HL-60 (cell line): ENCODE data around the gene CCT5.

Experiments
- DNase-seq, 2 experiments: peaks; one replicate each; pipeline ENCODE4 v3.0.0-alpha.2; 2010 to 2020; ENCODE audit warnings: low read depth in 1 of 2, low spot score in 1 of 2
- H3K27ac ChIP-seq: fragments of 250-450 bp; sonication (Bioruptor Pico); replicated peaks from 2 replicates; pipeline ENCODE4 v1.5.1; 2020; ENCODE audit warnings: mild to moderate bottlenecking, moderate library complexity
- H3K27me3 ChIP-seq: fragments of 250-450 bp; sonication (Bioruptor Pico); 2 replicates; pipeline ENCODE4 v1.5.1; 2021; ENCODE audit warnings: mild to moderate bottlenecking, moderate library complexity; ENCODE audit not compliant: insufficient read depth, poor library complexity, severe bottlenecking
- H3K4me3 ChIP-seq: replicated peaks from 2 replicates; pipeline ENCODE4 v1.5.1; 2011; ENCODE audit warnings: mild to moderate bottlenecking, control low read depth, low read length; ENCODE audit not compliant: insufficient read depth
- GABPA ChIP-seq: IDR thresholded peaks from 2 replicates; pipeline ENCODE4 v1.6.1; 2012; ENCODE audit warnings: low read depth
- POLR2AphosphoS5 ChIP-seq: IDR thresholded peaks from 2 replicates; pipeline ENCODE4 v1.6.1; 2012; ENCODE audit warnings: low read depth
- REST ChIP-seq: IDR thresholded peaks from 2 replicates; pipeline ENCODE4 v1.6.1; 2012; ENCODE audit warnings: low read depth; ENCODE audit not compliant: insufficient replicate concordance
- SPI1 ChIP-seq: IDR thresholded peaks from 2 replicates; pipeline ENCODE4 v1.6.1; 2012; ENCODE audit warnings: low read depth, mild to moderate bottlenecking, borderline replicate concordance
- TF ChIP-seq, protein P1 (sequence below): IDR thresholded peaks from one replicate; pipeline ENCODE4 v1.5.1; 2011; ENCODE audit warnings: low read length, control low read depth, inconsistent platforms; ENCODE audit not compliant: insufficient read depth

The CCT5 gene

GRCh38 chr5:10290438-10290837 is 40.4 kb downstream of the CCT5 start:
- DNase-seq = no peak
- H3K4me3 ChIP-seq = no peak overlapping the region
- no peaks in the 10 kb centered on the region for H3K27me3 ChIP-seq
- no peak overlapping the region for H3K27ac ChIP-seq
- no peak for TF ChIP-seq REST

GRCh38 chr5:10291692-10292339 is 41.7 kb downstream of the CCT5 start:
- TF ChIP-seq GABPA (no peak), POLR2AphosphoS5 (no peak), REST (no peak), SPI1 (no peak)
- TF ChIP-seq, protein P1, sequence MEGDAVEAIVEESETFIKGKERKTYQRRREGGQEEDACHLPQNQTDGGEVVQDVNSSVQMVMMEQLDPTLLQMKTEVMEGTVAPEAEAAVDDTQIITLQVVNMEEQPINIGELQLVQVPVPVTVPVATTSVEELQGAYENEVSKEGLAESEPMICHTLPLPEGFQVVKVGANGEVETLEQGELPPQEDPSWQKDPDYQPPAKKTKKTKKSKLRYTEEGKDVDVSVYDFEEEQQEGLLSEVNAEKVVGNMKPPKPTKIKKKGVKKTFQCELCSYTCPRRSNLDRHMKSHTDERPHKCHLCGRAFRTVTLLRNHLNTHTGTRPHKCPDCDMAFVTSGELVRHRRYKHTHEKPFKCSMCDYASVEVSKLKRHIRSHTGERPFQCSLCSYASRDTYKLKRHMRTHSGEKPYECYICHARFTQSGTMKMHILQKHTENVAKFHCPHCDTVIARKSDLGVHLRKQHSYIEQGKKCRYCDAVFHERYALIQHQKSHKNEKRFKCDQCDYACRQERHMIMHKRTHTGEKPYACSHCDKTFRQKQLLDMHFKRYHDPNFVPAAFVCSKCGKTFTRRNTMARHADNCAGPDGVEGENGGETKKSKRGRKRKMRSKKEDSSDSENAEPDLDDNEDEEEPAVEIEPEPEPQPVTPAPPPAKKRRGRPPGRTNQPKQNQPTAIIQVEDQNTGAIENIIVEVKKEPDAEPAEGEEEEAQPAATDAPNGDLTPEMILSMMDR = no peak

GRCh38 chr5:10293907-10294662 is 44.0 kb downstream of the CCT5 start:
- DNase-seq = no peak
- Histone ChIP-seq H3K27ac (no peak overlapping the region), H3K4me3 (no peak overlapping the region), H3K27me3 (no peaks in the 10 kb centered on the region)
- no peak for TF ChIP-seq SPI1
- TF ChIP-seq, protein P1 = no peak
- TF ChIP-seq GABPA = no peak
- no peak for TF ChIP-seq POLR2AphosphoS5
- TF ChIP-seq REST = no peak

More at GRCh38 chr5:10291692-10292339, 41.7 kb downstream of the CCT5 start:
- Histone ChIP-seq H3K27ac (no peak overlapping the region), H3K27me3 (no peaks in the 10 kb centered on the region), H3K4me3 (no peak overlapping the region)
- DNase-seq = no peak
